HUES64 (cell line): ENCODE measurements around the gene FGFR1OP2.
"Not testable (repeated sequence)": the region's sequence is repeated elsewhere in the genome, so short reads cannot be mapped to it uniquely, and the experiment has no call there.

ENCODE experiments used
- H3K27ac ChIP-seq: 2 replicates; pipeline ENCODE4 v1.7.0; 2013; ENCODE audit warnings: low read depth, low read length, inconsistent platforms
- H3K27me3 ChIP-seq: 2 replicates; pipeline ENCODE4 v1.6.1; 2013; ENCODE audit warnings: mild to moderate bottlenecking, low read length; ENCODE audit not compliant: insufficient read depth
- H3K36me3 ChIP-seq: 2 replicates; pipeline ENCODE4 v1.6.1; 2013; ENCODE audit warnings: mild to moderate bottlenecking, low read length; ENCODE audit not compliant: insufficient read depth
- H3K4me1 ChIP-seq: 2 replicates; pipeline ENCODE4 v1.6.1; 2013; ENCODE audit warnings: mild to moderate bottlenecking, low read length, moderate library complexity; ENCODE audit not compliant: insufficient read depth
- H3K4me3 ChIP-seq: 2 replicates; pipeline ENCODE4 v1.5.1; 2013; ENCODE audit warnings: mild to moderate bottlenecking, low read length, moderate library complexity
- H3K9ac ChIP-seq: 2 replicates; pipeline ENCODE4 v1.6.1; 2013; ENCODE audit warnings: mild to moderate bottlenecking, low read depth, low read length
- H3K9me3 ChIP-seq: 2 replicates; pipeline ENCODE4 v1.6.1; 2013; ENCODE audit warnings: low read depth, low read length; ENCODE audit not compliant: insufficient read depth
- WGBS: fragments of 150-250, 120-280 bp; methylation state at CpG from one replicate; pipeline ENCODE4 v1.1.7; 2013; ENCODE audit warnings: missing lambda C conversion rate; 5-methylcytosine and 5-hydroxymethylcytosine counted together

The FGFR1OP2 gene

DNA sequence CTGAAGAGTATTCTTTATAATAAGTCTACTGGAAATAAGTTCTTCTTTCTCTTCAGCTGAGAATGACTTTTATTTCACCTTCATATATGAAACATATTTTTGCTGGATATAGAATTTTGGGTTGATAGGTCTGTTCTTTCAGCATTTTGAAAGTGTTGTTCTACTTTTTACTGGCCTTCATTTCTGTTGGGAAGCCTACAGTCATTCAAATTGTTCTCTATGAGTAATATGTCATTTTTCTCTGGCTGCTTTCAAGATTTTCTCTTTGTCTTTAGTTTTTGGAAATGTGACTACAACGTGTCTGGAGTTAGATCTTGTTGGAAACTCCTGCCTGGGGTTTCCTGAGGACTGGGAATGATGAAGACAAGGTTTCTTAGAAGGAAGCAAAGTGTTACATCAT lies 10.0 kb downstream of the FGFR1OP2 start:
- H3K9me3 ChIP-seq, result 0 out of 2 replicates have a peak, but pooled peaks cover 6% of the 10 kb centered on the region
- H3K27ac ChIP-seq, result no peak overlapping the region
- H3K36me3 ChIP-seq, result no peaks in the 10 kb centered on the region
- no peak overlapping the region for H3K4me3 ChIP-seq
- no peaks in the 10 kb centered on the region for H3K27me3 ChIP-seq
- WGBS, result 92% methylated on average over 1 of the region's 1 CpG
- no peaks in the 10 kb centered on the region for H3K4me1 ChIP-seq
- H3K9ac ChIP-seq, result no peak overlapping the region

DNA sequence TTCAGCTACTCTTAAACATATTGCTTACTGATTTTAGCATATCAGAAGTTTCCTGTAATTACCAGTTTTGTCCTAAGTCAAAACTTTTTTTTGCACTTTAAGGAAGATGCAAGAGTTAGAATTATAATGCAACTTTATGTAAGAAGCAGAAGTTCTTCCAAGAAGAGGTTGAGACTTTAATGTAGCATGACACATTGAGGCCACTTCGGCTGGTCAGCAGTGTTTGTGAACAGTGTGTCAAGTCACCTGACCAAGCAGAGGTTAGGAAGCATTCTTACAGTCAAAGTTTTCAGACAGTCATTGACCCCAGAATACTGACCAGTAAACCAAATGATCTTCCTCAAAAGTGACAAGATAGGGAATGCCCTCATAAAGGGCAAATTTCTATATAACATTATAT lies 15.2 kb downstream of the FGFR1OP2 start:
- no peak overlapping the region for H3K27ac ChIP-seq
- H3K4me1 ChIP-seq, result no peaks in the 10 kb centered on the region
- H3K36me3 ChIP-seq, result peaks cover 30% of the 10 kb centered on the region
- H3K9me3 ChIP-seq, result 0 out of 2 replicates have a peak, but pooled peaks cover 2% of the 10 kb centered on the region
- H3K27me3 ChIP-seq, result no peaks in the 10 kb centered on the region
- no peak overlapping the region for H3K4me3 ChIP-seq
- no peak overlapping the region for H3K9ac ChIP-seq
- 86% methylated on average over 1 of the region's 1 CpG for WGBS

- WGBS, result 92% methylated on average over 4 of the region's 4 CpGs
- H3K9ac ChIP-seq, result no peak overlapping the region
These were observed 15.8 kb downstream of the FGFR1OP2 start for GRCh38 chr12:26954027-26954426.

DNA sequence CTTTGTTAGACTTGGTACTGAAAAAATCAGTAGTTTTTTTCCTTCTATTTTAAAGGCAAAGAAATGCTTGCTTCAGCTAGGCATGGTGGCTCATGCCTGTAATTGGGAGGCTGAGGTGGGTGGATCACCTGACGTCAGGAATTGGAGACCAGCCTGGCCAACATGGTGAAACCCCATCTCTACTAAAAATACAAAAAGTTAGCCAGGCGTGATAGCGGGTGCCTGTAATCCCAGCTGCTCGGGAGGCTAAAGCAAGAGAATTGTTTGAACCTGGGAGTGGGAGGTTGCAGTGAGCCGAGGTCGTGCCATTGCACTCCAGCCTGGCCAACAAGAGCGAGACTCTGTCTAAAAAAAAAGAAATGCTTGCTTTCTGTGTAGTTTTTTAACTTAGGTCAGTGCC lies 23.1 kb downstream of the FGFR1OP2 start:
- H3K27ac ChIP-seq, H3K9me3 ChIP-seq, H3K4me1 ChIP-seq, H3K4me3 ChIP-seq, H3K9ac ChIP-seq, H3K27me3 ChIP-seq: not testable (repeated sequence)
- 92% methylated on average over 7 of the region's 7 CpGs for WGBS
- H3K36me3 ChIP-seq, result peaks cover 83% of the 10 kb centered on the region

More at GRCh38 chr12:26954027-26954426, 15.8 kb downstream of the FGFR1OP2 start:
- Histone ChIP-seq H3K27ac (no peak overlapping the region), H3K36me3 (peaks cover 36% of the 10 kb centered on the region), H3K4me1 (no peaks in the 10 kb centered on the region), H3K4me3 (no peak overlapping the region), H3K9me3 (no peaks in the 10 kb centered on the region), H3K27me3 (no peaks in the 10 kb centered on the region)

DNA sequence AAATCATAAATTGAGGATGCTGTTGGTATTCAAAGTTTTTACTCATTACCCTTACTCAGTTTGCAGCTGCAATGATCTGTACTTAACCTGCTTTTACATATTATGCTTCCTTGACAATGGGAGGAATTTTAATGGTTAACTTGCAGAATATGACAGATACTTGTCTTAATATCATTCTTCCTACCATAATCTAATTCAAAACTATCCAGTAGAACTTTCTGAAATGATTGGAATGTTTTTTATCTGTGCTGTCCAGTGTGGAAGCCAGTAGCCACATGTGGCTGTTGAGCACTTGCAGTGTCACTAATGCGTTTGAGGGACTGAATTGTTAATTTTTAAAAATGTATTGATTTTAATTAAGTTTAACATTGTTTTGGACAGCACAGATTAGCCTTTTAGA lies 23.5 kb downstream of the FGFR1OP2 start:
- Histone ChIP-seq H3K27ac (no peak overlapping the region), H3K4me1 (no peaks in the 10 kb centered on the region), H3K9ac (no peak overlapping the region), H3K9me3 (no peaks in the 10 kb centered on the region), H3K27me3 (no peaks in the 10 kb centered on the region), H3K4me3 (no peak overlapping the region), H3K36me3 (peaks cover 83% of the 10 kb centered on the region)
- 89% methylated on average over 1 of the region's 1 CpG for WGBS

- H3K9me3 ChIP-seq, result no peaks in the 10 kb centered on the region
- peaks cover 73% of the 10 kb centered on the region for H3K36me3 ChIP-seq
- WGBS, result 86% methylated on average over 1 of the region's 1 CpG
- no peak overlapping the region for H3K4me3 ChIP-seq
- no peak overlapping the region for H3K9ac ChIP-seq
- no peaks in the 10 kb centered on the region for H3K27me3 ChIP-seq
- no peaks in the 10 kb centered on the region for H3K4me1 ChIP-seq
- no peak overlapping the region for H3K27ac ChIP-seq
These were observed 25.1 kb downstream of the FGFR1OP2 start for GRCh38 chr12:26963413-26963812.

GRCh38 chr12:26966842-26967241 lies 28.6 kb downstream of the FGFR1OP2 start:
- Histone ChIP-seq H3K4me3 (no peak overlapping the region), H3K36me3 (peaks cover 70% of the 10 kb centered on the region), H3K27ac (no peak overlapping the region), H3K9ac (no peak overlapping the region), H3K9me3 (no peaks in the 10 kb centered on the region), H3K27me3 (no peaks in the 10 kb centered on the region), H3K4me1 (no peaks in the 10 kb centered on the region)
- 96% methylated on average over 3 of the region's 3 CpGs for WGBS

DNA sequence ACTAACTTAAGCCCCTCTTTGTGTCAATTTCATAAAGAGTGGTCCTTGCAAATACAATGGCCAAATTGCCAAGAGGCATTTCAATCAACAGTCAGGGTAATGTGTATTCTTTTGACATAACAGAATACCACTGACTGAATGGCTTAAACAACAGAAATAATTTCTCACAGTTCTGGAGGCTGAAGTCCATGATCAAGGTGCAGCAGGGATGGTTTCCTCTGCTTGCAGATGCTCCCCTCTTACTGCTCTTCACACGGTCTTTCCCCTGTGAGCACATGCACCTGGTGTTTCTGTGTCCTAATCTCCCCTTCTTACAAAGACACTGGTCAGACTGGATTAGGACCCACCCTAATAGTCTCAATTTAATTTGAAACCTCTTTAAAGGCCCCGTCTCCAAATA lies 31.9 kb downstream of the FGFR1OP2 start:
- 97% methylated on average over 2 of the region's 2 CpGs for WGBS
- Histone ChIP-seq H3K27ac (no peak overlapping the region), H3K9ac (no peak overlapping the region), H3K27me3 (no peaks in the 10 kb centered on the region), H3K36me3 (peaks cover 70% of the 10 kb centered on the region), H3K9me3 (no peaks in the 10 kb centered on the region), H3K4me1 (no peaks in the 10 kb centered on the region), H3K4me3 (no peak overlapping the region)

DNA sequence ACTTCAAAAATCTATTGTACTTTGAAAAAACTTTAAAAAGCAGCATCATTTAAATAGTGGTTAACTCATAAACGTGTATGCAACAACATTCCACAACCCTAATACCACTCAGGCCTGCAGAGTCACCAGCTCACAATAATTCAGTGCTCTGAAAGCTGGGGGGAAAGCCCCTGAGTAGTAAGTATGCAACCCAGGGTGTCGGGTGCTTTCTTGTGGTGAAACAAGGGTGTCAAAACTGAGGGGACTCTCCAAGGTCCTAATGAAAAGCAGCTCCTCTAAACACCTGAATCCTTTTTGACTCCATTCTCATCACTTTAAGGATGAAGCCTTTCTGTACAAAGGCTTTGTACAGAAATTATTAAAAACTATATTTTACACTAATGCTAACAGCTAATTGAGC lies 33.7 kb downstream of the FGFR1OP2 start:
- H3K9me3 ChIP-seq, result no peaks in the 10 kb centered on the region
- no peak overlapping the region for H3K9ac ChIP-seq
- no peak overlapping the region for H3K27ac ChIP-seq
- no peaks in the 10 kb centered on the region for H3K27me3 ChIP-seq
- H3K4me3 ChIP-seq, result no peak overlapping the region
- WGBS, result 92% methylated on average over 2 of the region's 2 CpGs
- peaks cover 70% of the 10 kb centered on the region for H3K36me3 ChIP-seq
- H3K4me1 ChIP-seq, result no peaks in the 10 kb centered on the region

DNA sequence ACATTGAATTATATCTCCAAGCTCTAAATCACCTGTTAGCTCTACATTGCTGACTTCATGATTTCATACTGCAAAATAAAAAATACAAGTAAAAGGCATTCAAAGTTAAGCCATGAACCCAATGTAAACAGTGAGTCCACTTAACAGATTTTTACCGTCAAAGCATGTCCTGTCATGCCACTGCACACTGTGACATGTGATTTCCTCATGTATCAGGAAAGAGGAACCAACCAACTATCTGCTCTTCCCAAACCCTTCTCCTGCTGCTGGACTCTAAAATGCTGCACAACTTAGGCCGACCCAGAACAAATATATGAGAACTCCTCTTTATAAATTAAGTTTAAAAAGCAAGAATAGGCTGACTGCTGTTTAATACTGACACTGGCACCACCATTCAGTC lies 38.4 kb downstream of the FGFR1OP2 start:
- H3K4me1 ChIP-seq, result no peaks in the 10 kb centered on the region
- 96% methylated on average over 2 of the region's 2 CpGs for WGBS
- no peaks in the 10 kb centered on the region for H3K27me3 ChIP-seq
- H3K4me3 ChIP-seq, result no peak overlapping the region
- no peak overlapping the region for H3K9ac ChIP-seq
- peaks cover 84% of the 10 kb centered on the region for H3K36me3 ChIP-seq
- H3K9me3 ChIP-seq, result no peaks in the 10 kb centered on the region
- no peak overlapping the region for H3K27ac ChIP-seq

DNA sequence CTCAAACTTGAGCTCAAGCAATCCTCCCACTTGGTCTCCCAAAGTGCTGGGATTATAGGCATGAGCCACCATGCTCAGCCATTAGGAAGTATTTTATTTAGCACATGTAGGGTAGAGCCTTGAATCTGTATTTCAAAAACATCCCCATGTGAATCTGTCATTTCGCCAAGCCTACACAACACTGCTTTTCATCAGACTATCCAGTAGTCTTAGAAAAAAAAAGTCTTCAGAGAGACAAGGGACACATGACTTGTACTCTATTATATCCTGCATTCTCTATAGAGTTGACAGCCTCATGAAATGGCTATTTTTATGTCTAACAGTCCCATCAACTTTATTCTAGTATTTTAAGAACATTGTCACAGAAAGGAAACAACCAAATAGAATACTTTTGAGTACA lies 40.5 kb downstream of the FGFR1OP2 start:
- no peak overlapping the region for H3K27ac ChIP-seq
- WGBS, result 94% methylated on average over 1 of the region's 1 CpG
- H3K4me3 ChIP-seq, result no peak overlapping the region
- H3K4me1 ChIP-seq, result no peaks in the 10 kb centered on the region
- H3K9ac ChIP-seq, result no peak overlapping the region
- H3K27me3 ChIP-seq, result no peaks in the 10 kb centered on the region
- no peaks in the 10 kb centered on the region for H3K9me3 ChIP-seq
- H3K36me3 ChIP-seq, result peaks cover 85% of the 10 kb centered on the region

DNA sequence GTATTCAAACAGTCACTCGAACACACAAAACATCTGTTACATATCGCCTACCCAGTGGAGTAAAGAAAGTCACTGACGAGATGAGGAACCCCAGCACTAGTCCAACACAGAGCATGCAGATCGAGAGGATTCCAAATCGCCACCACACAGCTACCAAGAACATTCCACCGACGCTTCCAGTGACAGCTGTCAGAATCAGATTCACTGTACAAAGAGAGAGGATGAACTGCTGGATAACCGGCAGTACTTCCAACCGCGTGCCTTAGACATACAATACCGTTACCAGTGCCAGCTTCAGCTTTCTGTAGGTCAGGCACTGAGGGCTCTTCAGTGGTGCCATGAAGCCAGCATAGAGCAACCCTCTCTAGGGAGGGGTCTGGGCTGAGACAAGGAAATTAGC lies 41.5 kb downstream of the FGFR1OP2 start:
- Histone ChIP-seq H3K36me3 (peaks cover 77% of the 10 kb centered on the region), H3K9me3 (no peaks in the 10 kb centered on the region), H3K9ac (no peak overlapping the region)

More for the DNA sequence above, 41.5 kb downstream of the FGFR1OP2 start:
- H3K27ac ChIP-seq, result no peak overlapping the region
- H3K4me3 ChIP-seq, result no peak overlapping the region
- no peaks in the 10 kb centered on the region for H3K27me3 ChIP-seq
- no peaks in the 10 kb centered on the region for H3K4me1 ChIP-seq
- WGBS, result 95% methylated on average over 11 of the region's 11 CpGs
